Uterus (tissue), 4 donors: ENCODE measurements around the gene MINK1. TPM values are rescaled to one million over a fixed set of nuclear protein-coding genes. Genes with fewer than 3 reads are reported as not detected.
A peak's percentile ranks its signal among the peaks of the same experiment; 100 is the strongest.

Experiments
- DNase-seq, 2 donors: peaks; one replicate each; pipeline ENCODE4 v3.0.0-alpha.2; 2019 to 2020
- H3K27ac ChIP-seq, 2 donors: fragments of 200-600 bp; sonication (generic); 1 replicate in 1 of 2; 2 replicates in 1 of 2; pipeline ENCODE4 v1.5.1; 2016 to 2018
- H3K27me3 ChIP-seq, 2 donors: fragments of 200-600 bp; sonication (generic); one replicate each; pipeline ENCODE4 v1.5.1; 2018 to 2019; ENCODE audit warnings: control low read depth in 1 of 2
- H3K36me3 ChIP-seq, 2 donors: fragments of 200-600 bp; sonication (generic); one replicate each; pipeline ENCODE4 v1.5.1; 2019; ENCODE audit warnings: control low read depth in 1 of 2
- H3K4me1 ChIP-seq, 2 donors: fragments of 200-600 bp; sonication (generic); one replicate each; pipeline ENCODE4 v1.5.1; 2018 to 2019; ENCODE audit warnings: control low read depth in 1 of 2
- H3K4me3 ChIP-seq, 2 donors: fragments of 200-600 bp; sonication (generic); 1 replicate in 1 of 2; 2 replicates in 1 of 2; pipeline ENCODE4 v1.5.1; 2018 to 2019; ENCODE audit warnings: mild to moderate bottlenecking in 1 of 2
- H3K9me3 ChIP-seq, 2 donors: fragments of 200-600 bp; sonication (generic); one replicate each; pipeline ENCODE4 v1.5.1; 2019; ENCODE audit warnings: control low read depth in 1 of 2
- CTCF ChIP-seq, 4 experiments: fragments of 200-600 bp in 2 of 4; fragments of 450-650 bp in 2 of 4; sonication (generic) in 2 of 4; IDR thresholded peaks; one replicate each; pipeline ENCODE4 v1.5.1; 2016 to 2019; ENCODE audit warnings: antibody characterized with exemption in 4 of 4, mild to moderate bottlenecking in 2 of 4, moderate library complexity in 1 of 4
- POLR2A ChIP-seq, 2 donors: fragments of 450-650 bp; IDR thresholded peaks; one replicate each; pipeline ENCODE4 v1.6.1; 2016; ENCODE audit warnings: antibody characterized with exemption in 2 of 2, mild to moderate bottlenecking in 1 of 2, moderate library complexity in 1 of 2
- intact Hi-C: fragments of 100-400 bp; cut with DNase I; formaldehyde crosslinking; loops from one replicate; pipeline ENCODE4 v1.15.1; 2023; ENCODE audit warnings: low total_unique reads
- total RNA-seq, 4 donors: library from RNA; depleted of rRNA in 3 of 4; stranded (reverse); fragments of >200 nt in 3 of 4; gene quantifications; one replicate each; pipeline versions ENCODE4 v1.1.0 to v1.2.4, GENCODE V29; 2014 to 2023
- donor health status: DM: yes; HTN: yes; CAD: no.

The MINK1 gene
- total RNA-seq, 4 donors from 2014 or later, result 17.9 to 99.2 (median 27.9) TPM

DNA sequence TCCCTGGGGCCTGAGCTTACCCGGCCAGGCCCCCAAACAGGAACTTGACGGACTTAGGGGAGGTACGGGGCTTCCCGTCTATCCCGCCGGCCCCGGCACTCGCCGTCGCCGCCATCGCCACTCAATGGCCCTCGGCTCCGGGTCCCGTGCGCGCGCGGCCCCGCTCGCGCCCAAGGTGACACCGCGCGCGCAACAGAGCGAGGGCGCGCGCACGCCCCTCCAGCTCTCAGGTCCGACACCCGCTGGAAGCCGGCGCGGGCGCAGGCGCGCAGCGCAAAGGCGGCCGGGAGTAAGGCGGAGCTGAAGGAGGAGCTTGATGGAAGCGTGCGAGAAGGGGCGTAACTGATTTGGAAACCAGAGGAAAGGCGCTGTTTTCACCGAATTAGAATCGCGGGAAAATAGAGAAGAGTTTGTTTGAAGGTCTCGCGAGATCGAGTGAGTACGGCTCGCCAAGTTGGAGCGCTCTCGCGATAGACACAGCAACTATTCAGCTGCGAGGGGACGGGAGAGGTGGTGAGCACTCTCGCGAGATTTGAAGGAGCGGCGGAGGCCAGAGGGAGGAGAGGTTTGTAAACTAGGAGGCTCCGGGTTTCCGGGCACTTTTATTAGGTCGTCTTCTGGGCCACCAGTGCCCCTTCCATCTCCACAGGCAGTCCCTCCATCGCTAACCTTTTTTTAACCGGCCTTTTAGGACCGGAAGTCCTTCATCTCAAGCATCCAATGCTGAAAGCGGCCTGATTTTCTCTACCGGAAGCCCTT, 106.8 kb downstream of the MINK1 start, which contains the start of the genes RNF167 and SLC25A11:
Gene RNF167, plus strand, starts transcription at position 473 of the 759 bp plus-strand sequence. CDS start 642 bp downstream, outside the sequence.
Gene SLC25A11, minus strand, starts transcription at position 251 of the 759 bp plus-strand sequence. Its CDS starts 136 bp downstream, at position 115.
- no peaks in the 10 kb centered on the region for H3K36me3 ChIP-seq
- DNase-seq, result peak; percentile 97 to 98
- peak within 1 kb of the TSS; percentile 95 to 98 for H3K27ac ChIP-seq
- intact Hi-C loops, result no loop called here
- no peaks in the 10 kb centered on the region for H3K27me3 ChIP-seq
- peak within 1 kb of the TSS; percentile 90 to 92 for H3K4me3 ChIP-seq
- H3K9me3 ChIP-seq, result no peaks in the 10 kb centered on the region
- TF ChIP-seq POLR2A (IDR thresholded peaks at IDR 0.05) (peak; percentile 37 to 77), CTCF (IDR thresholded peaks at IDR 0.05) (peak in 1 of 4 experiments; percentile 35)
- H3K4me1 ChIP-seq, result peaks cover 12 to 14% of the 10 kb centered on the region in 2 donors

DNA sequence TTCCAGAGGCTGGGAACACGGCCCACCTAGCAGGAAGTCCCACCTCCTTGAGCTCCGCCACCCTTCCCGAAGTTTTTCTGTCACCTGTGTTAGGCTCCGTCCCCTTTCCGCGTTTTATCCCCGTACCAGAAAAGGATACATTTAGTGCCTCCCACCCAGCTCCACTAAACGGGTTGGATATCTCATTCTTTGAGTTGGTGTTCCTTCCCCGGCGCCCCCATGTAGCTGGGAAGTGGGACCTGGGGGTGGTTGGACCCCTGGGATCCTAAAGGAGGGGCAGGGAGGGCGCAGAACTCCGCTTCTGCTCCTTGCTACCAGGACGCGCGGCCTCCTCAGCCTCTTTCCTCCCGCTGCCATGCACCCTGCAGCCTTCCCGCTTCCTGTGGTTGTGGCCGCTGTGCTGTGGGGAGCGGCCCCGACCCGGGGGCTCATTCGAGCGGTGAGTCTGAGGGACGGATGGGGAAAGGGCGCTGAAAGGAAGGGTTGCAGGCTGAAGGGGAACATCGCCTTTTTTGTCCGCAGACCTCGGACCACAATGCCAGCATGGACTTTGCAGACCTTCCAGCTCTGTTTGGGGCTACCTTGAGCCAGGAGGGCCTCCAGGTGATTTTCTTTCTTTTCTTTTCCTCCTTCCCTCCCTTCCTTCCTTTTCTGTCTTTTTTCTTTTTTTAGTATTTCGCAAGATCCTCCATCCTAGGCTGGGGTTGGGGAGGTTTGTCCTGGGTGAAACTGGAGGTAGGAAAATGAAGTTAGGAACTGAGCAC, 107.6 kb downstream of the MINK1 start:
- Histone ChIP-seq H3K27ac (peak overlapping the region; percentile 95 to 98), H3K27me3 (no peaks in the 10 kb centered on the region), H3K4me3 (peak overlapping the region; percentile 90 to 92), H3K9me3 (no peaks in the 10 kb centered on the region), H3K4me1 (peaks cover 20 to 21% of the 10 kb centered on the region in 2 donors), H3K36me3 (no peaks in the 10 kb centered on the region)
- peak in 1 of 2 donors; percentile 90 for DNase-seq
- TF ChIP-seq CTCF (IDR thresholded peaks at IDR 0.05), result no peak
- no peak for TF ChIP-seq POLR2A (IDR thresholded peaks at IDR 0.05)
- intact Hi-C loops, result no loop called here

DNA sequence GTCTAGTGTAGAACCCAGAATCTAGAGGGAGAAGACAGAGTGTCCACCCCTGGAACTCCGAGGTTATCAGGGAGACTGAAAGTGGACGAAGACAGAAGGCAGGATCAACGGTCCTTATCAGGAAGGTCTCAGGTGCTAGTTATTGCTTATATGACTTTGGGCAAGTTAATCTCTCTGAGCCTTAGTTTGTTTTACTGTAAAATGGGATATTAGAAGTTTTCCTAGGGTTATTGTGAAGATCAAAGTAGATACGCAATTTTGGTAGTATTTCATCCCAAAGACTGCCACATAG, 108.1 kb downstream of the MINK1 start:
- no peak for DNase-seq
- peaks cover 24 to 25% of the 10 kb centered on the region in 2 donors for H3K4me1 ChIP-seq
- H3K9me3 ChIP-seq, result no peaks in the 10 kb centered on the region
- no peaks in the 10 kb centered on the region for H3K27me3 ChIP-seq
- intact Hi-C loops, result no loop called here
- H3K27ac ChIP-seq, result peak overlapping the region; percentile 95 to 98
- no peaks in the 10 kb centered on the region for H3K36me3 ChIP-seq
- TF ChIP-seq POLR2A (IDR thresholded peaks at IDR 0.05) (no peak), CTCF (IDR thresholded peaks at IDR 0.05) (no peak)
- peak overlapping the region; percentile 90 to 92 for H3K4me3 ChIP-seq

DNA sequence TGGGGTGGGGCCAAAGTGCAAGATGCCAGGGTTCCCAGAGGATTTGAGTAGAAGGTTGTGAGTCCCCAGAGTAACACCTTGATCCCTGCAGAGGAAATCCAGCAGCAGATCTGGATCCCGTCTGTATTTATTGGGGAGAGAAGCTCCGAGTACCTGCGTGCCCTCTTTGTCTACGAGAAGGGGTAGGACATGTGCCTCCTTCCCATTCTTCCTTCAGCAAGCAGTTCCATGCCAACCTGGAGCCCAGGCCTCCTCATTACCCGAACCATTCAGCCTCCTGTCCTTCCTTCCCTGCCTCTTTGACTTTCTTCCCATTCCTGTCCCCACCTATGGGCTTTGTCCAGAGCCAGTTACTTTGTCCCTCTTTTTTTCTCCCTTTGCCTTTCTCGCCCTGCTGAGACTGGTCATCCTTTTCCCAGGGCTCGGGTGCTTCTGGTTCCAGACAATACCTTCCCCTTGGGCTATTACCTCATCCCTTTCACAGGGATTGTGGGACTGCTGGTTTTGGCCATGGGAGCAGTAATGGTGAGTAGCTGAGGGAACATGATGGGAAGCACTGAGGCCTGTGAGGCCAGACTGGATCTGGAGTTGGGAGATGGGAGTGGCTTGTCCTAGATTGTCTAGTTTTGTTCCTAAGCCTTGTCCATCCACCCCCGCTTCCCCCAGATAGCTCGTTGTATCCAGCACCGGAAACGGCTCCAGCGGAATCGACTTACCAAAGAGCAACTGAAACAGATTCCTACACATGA, 109.8 kb downstream of the MINK1 start:
- no peak overlapping the region for H3K4me3 ChIP-seq
- intact Hi-C loops, result no loop called here
- no peaks in the 10 kb centered on the region for H3K27me3 ChIP-seq
- DNase-seq, result no peak
- H3K4me1 ChIP-seq, result peaks cover 24 to 29% of the 10 kb centered on the region in 2 donors
- no peaks in the 10 kb centered on the region for H3K9me3 ChIP-seq
- no peak overlapping the region for H3K27ac ChIP-seq
- TF ChIP-seq POLR2A (IDR thresholded peaks at IDR 0.05) (no peak), CTCF (IDR thresholded peaks at IDR 0.05) (no peak)
- H3K36me3 ChIP-seq, result no peaks in the 10 kb centered on the region
